Measurements from ENCODE around the gene FAM187B.
A peak's percentile ranks its signal among the peaks of the same experiment; 100 is the strongest.
"Not testable (repeated sequence)": the region's sequence is repeated elsewhere in the genome, so short reads cannot be mapped to it uniquely, and the experiment has no call there.

Gene FAM187B

GRCh38 chr19:35251456-35251855, 22.9 kb upstream of the FAM187B start:
- no peaks in the 10 kb centered on the region for H3K9me3 Mint-ChIP-seq
- peaks cover 11% of the 10 kb centered on the region for H3K36me3 Mint-ChIP-seq (ENCODE audit: low read depth)
- H3K4me3 Mint-ChIP-seq, result no peak overlapping the region
- H3K4me1 Mint-ChIP-seq (ENCODE audit: low read depth), result peaks cover 40% of the 10 kb centered on the region
- peak overlapping the region; percentile 17 for H3K27ac Mint-ChIP-seq
- H3K27me3 Mint-ChIP-seq, result peaks cover 4% of the 10 kb centered on the region

GRCh38 chr19:35249848-35250711, 21.5 kb upstream of the FAM187B start:
- H3K4me1 Mint-ChIP-seq (ENCODE audit: low read depth), result peaks cover 33% of the 10 kb centered on the region
- peak overlapping the region; percentile 39 for H3K27ac Mint-ChIP-seq
- H3K4me3 Mint-ChIP-seq, result peak overlapping the region; percentile 86
- peaks cover 4% of the 10 kb centered on the region for H3K9me3 Mint-ChIP-seq
- peaks cover 15% of the 10 kb centered on the region for H3K36me3 Mint-ChIP-seq (ENCODE audit: low read depth)
- peaks cover 4% of the 10 kb centered on the region for H3K27me3 Mint-ChIP-seq

GRCh38 chr19:35249146-35249847, 20.8 kb upstream of the FAM187B start:
- Mint-ChIP-seq H3K4me3 (peak overlapping the region; percentile 86), H3K27ac (peak overlapping the region; percentile 86), H3K4me1 (ENCODE audit: low read depth) (peaks cover 33% of the 10 kb centered on the region), H3K9me3 (peaks cover 4% of the 10 kb centered on the region), H3K36me3 (ENCODE audit: low read depth) (peaks cover 11% of the 10 kb centered on the region), H3K27me3 (peaks cover 4% of the 10 kb centered on the region)

GRCh38 chr19:35248310-35249145, 20.0 kb upstream of the FAM187B start, which contains the start of gene LSR:
TSS of gene LSR (plus strand) at chr19:35249002. CDS start at chr19:35249023, 21 bp downstream.
- Mint-ChIP-seq H3K4me1 (ENCODE audit: low read depth) (peaks cover 33% of the 10 kb centered on the region), H3K27ac (peak within 1 kb of the TSS; percentile 86), H3K4me3 (peak within 1 kb of the TSS; percentile 86), H3K36me3 (ENCODE audit: low read depth) (peaks cover 11% of the 10 kb centered on the region), H3K27me3 (peaks cover 4% of the 10 kb centered on the region), H3K9me3 (peaks cover 9% of the 10 kb centered on the region)

- Mint-ChIP-seq H3K4me1 (ENCODE audit: low read depth) (peaks cover 33% of the 10 kb centered on the region), H3K36me3 (ENCODE audit: low read depth) (peaks cover 11% of the 10 kb centered on the region), H3K27me3 (peaks cover 4% of the 10 kb centered on the region), H3K27ac (peak overlapping the region; percentile 86), H3K9me3 (peaks cover 9% of the 10 kb centered on the region), H3K4me3 (peak overlapping the region; percentile 86)
Measured at GRCh38 chr19:35247526-35248309, 19.2 kb upstream of the FAM187B start.

- Mint-ChIP-seq H3K27me3 (peaks cover 4% of the 10 kb centered on the region), H3K4me1 (ENCODE audit: low read depth) (peaks cover 33% of the 10 kb centered on the region), H3K4me3 (no peak overlapping the region), H3K36me3 (ENCODE audit: low read depth) (peaks cover 7% of the 10 kb centered on the region), H3K27ac (no peak overlapping the region), H3K9me3 (peaks cover 14% of the 10 kb centered on the region)
Measured at GRCh38 chr19:35246466-35247092, 18.0 kb upstream of the FAM187B start.

GRCh38 chr19:35241417-35241816, 12.9 kb upstream of the FAM187B start:
- H3K27me3 Mint-ChIP-seq, result no peaks in the 10 kb centered on the region
- H3K4me1 Mint-ChIP-seq (ENCODE audit: low read depth), result peaks cover 19% of the 10 kb centered on the region
- no peak overlapping the region for H3K4me3 Mint-ChIP-seq
- H3K36me3 Mint-ChIP-seq (ENCODE audit: low read depth), result peaks cover 12% of the 10 kb centered on the region
- H3K9me3 Mint-ChIP-seq, result peaks cover 22% of the 10 kb centered on the region
- no peak overlapping the region for H3K27ac Mint-ChIP-seq

GRCh38 chr19:35240327-35240726, 11.8 kb upstream of the FAM187B start:
- H3K36me3 Mint-ChIP-seq (ENCODE audit: low read depth), result peaks cover 8% of the 10 kb centered on the region
- H3K9me3 Mint-ChIP-seq, result peaks cover 18% of the 10 kb centered on the region
- no peaks in the 10 kb centered on the region for H3K27me3 Mint-ChIP-seq
- H3K4me3 Mint-ChIP-seq, result no peak overlapping the region
- H3K4me1 Mint-ChIP-seq (ENCODE audit: low read depth), result peaks cover 22% of the 10 kb centered on the region
- H3K27ac Mint-ChIP-seq, result peak overlapping the region; percentile 31

GRCh38 chr19:35239597-35239996, 11.1 kb upstream of the FAM187B start:
- H3K36me3 Mint-ChIP-seq (ENCODE audit: low read depth); H3K27me3 Mint-ChIP-seq; H3K4me3 Mint-ChIP-seq: not testable (repeated sequence)
- H3K4me1 Mint-ChIP-seq (ENCODE audit: low read depth), result peaks cover 30% of the 10 kb centered on the region
- peaks cover 18% of the 10 kb centered on the region for H3K9me3 Mint-ChIP-seq
- H3K27ac Mint-ChIP-seq, result peak overlapping the region; percentile 31

- H3K4me3 Mint-ChIP-seq, result no peak overlapping the region
- peaks cover 10% of the 10 kb centered on the region for H3K9me3 Mint-ChIP-seq
- no peak overlapping the region for H3K27ac Mint-ChIP-seq
- H3K36me3 Mint-ChIP-seq (ENCODE audit: low read depth), result peaks cover 8% of the 10 kb centered on the region
- H3K27me3 Mint-ChIP-seq, result no peaks in the 10 kb centered on the region
- H3K4me1 Mint-ChIP-seq (ENCODE audit: low read depth), result peaks cover 30% of the 10 kb centered on the region
Measured at GRCh38 chr19:35236638-35237400, 8.3 kb upstream of the FAM187B start.

GRCh38 chr19:35232912-35233311, 4.4 kb upstream of the FAM187B start:
- H3K4me1 Mint-ChIP-seq (ENCODE audit: low read depth), result peaks cover 16% of the 10 kb centered on the region
- no peaks in the 10 kb centered on the region for H3K9me3 Mint-ChIP-seq
- no peaks in the 10 kb centered on the region for H3K27me3 Mint-ChIP-seq
- H3K36me3 Mint-ChIP-seq (ENCODE audit: low read depth), result no peaks in the 10 kb centered on the region
- H3K27ac Mint-ChIP-seq, result no peak overlapping the region
- H3K4me3 Mint-ChIP-seq, result no peak overlapping the region

- Mint-ChIP-seq H3K36me3 (ENCODE audit: low read depth) (no peaks in the 10 kb centered on the region), H3K4me3 (no peak overlapping the region), H3K27ac (no peak overlapping the region), H3K9me3 (no peaks in the 10 kb centered on the region), H3K27me3 (no peaks in the 10 kb centered on the region), H3K4me1 (ENCODE audit: low read depth) (peaks cover 16% of the 10 kb centered on the region)
Measured at GRCh38 chr19:35231956-35232645, 3.6 kb upstream of the FAM187B start.

GRCh38 chr19:35229601-35230000, 1.1 kb upstream of the FAM187B start:
- H3K36me3 Mint-ChIP-seq (ENCODE audit: low read depth), result no peaks in the 10 kb centered on the region
- H3K4me1 Mint-ChIP-seq (ENCODE audit: low read depth), result peaks cover under 1% of the 10 kb centered on the region
- H3K9me3 Mint-ChIP-seq, result no peaks in the 10 kb centered on the region
- no peak overlapping the region for H3K27ac Mint-ChIP-seq
- no peak overlapping the region for H3K4me3 Mint-ChIP-seq
- no peaks in the 10 kb centered on the region for H3K27me3 Mint-ChIP-seq
